Karpas-422 (cell line): ENCODE results near the gene INF2. TPM values are rescaled to one million over a fixed set of nuclear protein-coding genes. Genes with fewer than 3 reads are reported as not detected.

ENCODE experiments used
- DNase-seq: peaks from one replicate; pipeline ENCODE4 v3.0.0-alpha.2; 2015
- H2AFZ ChIP-seq: fragments of 200-600 bp; sonication (generic); 2 replicates; pipeline ENCODE4 v1.6.1; 2014; ENCODE audit warnings: antibody characterized with exemption, low read length, mixed read lengths
- H3K27ac ChIP-seq: fragments of 200-600 bp; sonication (generic); 2 replicates; pipeline ENCODE4 v1.5.1; 2014; ENCODE audit warnings: mild to moderate bottlenecking, low read length, moderate library complexity
- H3K27me3 ChIP-seq: fragments of 200-600 bp; sonication (generic); 2 replicates; pipeline ENCODE4 v1.6.1; 2014; ENCODE audit warnings: low read length, mixed read lengths
- H3K36me3 ChIP-seq: fragments of 200-600 bp; sonication (generic); 2 replicates; pipeline ENCODE4 v1.6.1; 2014; ENCODE audit warnings: low read length, mixed read lengths; ENCODE audit not compliant: insufficient read depth
- H3K4me1 ChIP-seq: fragments of 200-600 bp; sonication (generic); 2 replicates; pipeline ENCODE4 v1.6.1; 2014; ENCODE audit warnings: mild to moderate bottlenecking, low read length, mixed read lengths
- H3K4me2 ChIP-seq: fragments of 200-600 bp; sonication (generic); 2 replicates; pipeline ENCODE4 v1.6.1; 2014; ENCODE audit warnings: low read length, low read depth, mild to moderate bottlenecking; ENCODE audit not compliant: poor library complexity, severe bottlenecking
- H3K4me3 ChIP-seq: fragments of 200-600 bp; sonication (generic); 2 replicates; pipeline ENCODE4 v1.5.1; 2014; ENCODE audit warnings: mild to moderate bottlenecking, antibody characterized with exemption, low read length, mixed read lengths
- H3K79me2 ChIP-seq: fragments of 200-600 bp; sonication (generic); 2 replicates; pipeline ENCODE4 v1.6.1; 2014; ENCODE audit warnings: mild to moderate bottlenecking, low read length, mixed read lengths
- H3K9ac ChIP-seq: fragments of 200-600 bp; sonication (generic); 2 replicates; pipeline ENCODE4 v1.6.0; 2014; ENCODE audit warnings: low read length
- H3K9me2 ChIP-seq: fragments of 200-600 bp; sonication (generic), shearing (Covaris generic); replicated peaks from 2 replicates; pipeline ENCODE4 v1.6.0; 2014; ENCODE audit warnings: mild to moderate bottlenecking, low read length, moderate library complexity; ENCODE audit not compliant: insufficient read depth
- H3K9me3 ChIP-seq: fragments of 300-700, 200-600 bp; sonication (generic); 2 replicates; pipeline ENCODE4 v1.6.1; 2014; ENCODE audit warnings: low read length, mixed read lengths
- H4K20me1 ChIP-seq: fragments of 200-600 bp; sonication (generic); 2 replicates; pipeline ENCODE4 v1.6.1; 2014; ENCODE audit warnings: mild to moderate bottlenecking, antibody characterized with exemption, low read length, low read depth; ENCODE audit not compliant: insufficient read depth
- total RNA-seq: library from RNA; depleted of rRNA; stranded (reverse); fragments of >200 nt; shearing (Covaris generic); gene quantifications from 2 replicates; pipeline ENCODE4 v1.2.3, GENCODE V29; 2014; ENCODE audit warnings: low replicate concordance

Gene INF2
- total RNA-seq, 1 experiment from 2014 or later = 4.4 TPM

DNA sequence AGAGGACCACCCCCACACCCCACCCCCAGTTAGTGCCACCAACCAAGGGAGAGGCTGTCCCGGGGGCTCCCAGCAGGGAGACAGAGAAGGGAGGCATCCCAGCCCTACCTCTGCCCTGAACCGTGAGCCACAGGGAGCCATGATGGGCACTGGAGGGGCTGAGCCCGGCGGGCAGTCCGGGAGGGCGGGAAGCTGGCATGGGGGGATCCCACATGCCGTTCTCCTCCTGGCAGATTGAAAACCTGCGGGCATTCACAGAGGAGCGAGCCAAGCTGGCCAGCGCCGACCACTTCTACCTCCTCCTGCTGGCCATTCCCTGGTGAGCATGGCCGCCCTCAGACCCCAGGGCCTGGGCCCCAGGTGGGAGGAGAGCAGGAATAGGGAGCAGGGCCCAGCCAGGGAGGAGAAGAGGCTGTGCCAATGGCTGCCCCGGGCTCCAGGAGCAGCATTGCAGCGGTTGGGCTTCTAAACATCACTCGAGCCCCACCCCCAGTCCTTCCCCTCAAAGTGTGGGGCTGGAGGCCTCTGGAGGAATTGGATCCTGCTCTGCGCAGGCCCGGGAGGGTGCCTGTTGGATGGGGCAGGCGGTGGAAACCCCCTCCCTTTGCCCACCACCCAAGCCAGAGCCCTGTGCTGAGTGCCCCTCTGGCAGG, 20.1 kb downstream of the INF2 start:
- Histone ChIP-seq H4K20me1 (0 out of 2 replicates have a peak, but pooled peaks cover 4% of the 10 kb centered on the region), H3K27ac (no peak overlapping the region), H3K9ac (no peak overlapping the region), H3K9me2 (no peaks in the 10 kb centered on the region), H3K27me3 (no peaks in the 10 kb centered on the region), H3K4me1 (no peaks in the 10 kb centered on the region), H3K4me3 (no peak overlapping the region), H3K79me2 (no peaks in the 10 kb centered on the region), H3K4me2 (no peak overlapping the region), H3K36me3 (no peaks in the 10 kb centered on the region), H3K9me3 (no peaks in the 10 kb centered on the region), H2AFZ (no peak overlapping the region)
- DNase-seq = no peak

DNA sequence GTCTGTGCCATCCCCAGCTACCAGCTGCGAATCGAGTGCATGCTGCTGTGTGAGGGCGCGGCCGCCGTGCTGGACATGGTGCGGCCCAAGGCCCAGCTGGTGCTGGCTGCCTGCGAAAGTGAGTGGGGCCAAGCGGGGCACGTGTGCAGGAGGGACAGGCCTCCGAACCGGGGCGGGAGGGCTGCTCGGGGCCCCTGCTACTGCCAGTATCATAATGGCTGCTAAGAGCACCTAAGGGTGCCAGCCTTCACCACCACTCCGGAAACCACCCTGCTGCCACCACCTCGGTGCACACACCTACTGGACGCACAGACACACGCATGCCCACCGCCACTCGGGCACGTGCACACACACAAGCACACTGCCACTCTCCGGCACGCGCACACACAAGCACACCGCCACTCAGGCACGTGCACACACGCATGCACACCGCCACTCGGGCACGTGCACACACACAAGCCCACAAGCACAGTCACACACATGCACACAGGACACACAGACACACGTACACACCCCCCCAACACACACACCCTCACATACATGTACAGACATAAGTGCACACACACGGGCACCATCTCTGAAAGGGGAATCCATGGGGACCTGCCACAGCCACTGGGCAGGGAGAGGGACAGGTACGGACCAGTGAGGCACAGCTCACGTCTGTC, 20.8 kb downstream of the INF2 start:
- H3K4me1 ChIP-seq = no peaks in the 10 kb centered on the region
- H3K9me3 ChIP-seq = no peaks in the 10 kb centered on the region
- H3K27ac ChIP-seq = no peak overlapping the region
- H3K4me2 ChIP-seq = no peak overlapping the region
- H2AFZ ChIP-seq = no peak overlapping the region
- H3K9ac ChIP-seq = no peak overlapping the region
- H3K36me3 ChIP-seq = no peaks in the 10 kb centered on the region
- H4K20me1 ChIP-seq = 0 out of 2 replicates have a peak, but pooled peaks cover 4% of the 10 kb centered on the region
- no peak for DNase-seq
- no peaks in the 10 kb centered on the region for H3K79me2 ChIP-seq
- H3K4me3 ChIP-seq = no peak overlapping the region
- H3K9me2 ChIP-seq = no peaks in the 10 kb centered on the region
- H3K27me3 ChIP-seq = no peaks in the 10 kb centered on the region

DNA sequence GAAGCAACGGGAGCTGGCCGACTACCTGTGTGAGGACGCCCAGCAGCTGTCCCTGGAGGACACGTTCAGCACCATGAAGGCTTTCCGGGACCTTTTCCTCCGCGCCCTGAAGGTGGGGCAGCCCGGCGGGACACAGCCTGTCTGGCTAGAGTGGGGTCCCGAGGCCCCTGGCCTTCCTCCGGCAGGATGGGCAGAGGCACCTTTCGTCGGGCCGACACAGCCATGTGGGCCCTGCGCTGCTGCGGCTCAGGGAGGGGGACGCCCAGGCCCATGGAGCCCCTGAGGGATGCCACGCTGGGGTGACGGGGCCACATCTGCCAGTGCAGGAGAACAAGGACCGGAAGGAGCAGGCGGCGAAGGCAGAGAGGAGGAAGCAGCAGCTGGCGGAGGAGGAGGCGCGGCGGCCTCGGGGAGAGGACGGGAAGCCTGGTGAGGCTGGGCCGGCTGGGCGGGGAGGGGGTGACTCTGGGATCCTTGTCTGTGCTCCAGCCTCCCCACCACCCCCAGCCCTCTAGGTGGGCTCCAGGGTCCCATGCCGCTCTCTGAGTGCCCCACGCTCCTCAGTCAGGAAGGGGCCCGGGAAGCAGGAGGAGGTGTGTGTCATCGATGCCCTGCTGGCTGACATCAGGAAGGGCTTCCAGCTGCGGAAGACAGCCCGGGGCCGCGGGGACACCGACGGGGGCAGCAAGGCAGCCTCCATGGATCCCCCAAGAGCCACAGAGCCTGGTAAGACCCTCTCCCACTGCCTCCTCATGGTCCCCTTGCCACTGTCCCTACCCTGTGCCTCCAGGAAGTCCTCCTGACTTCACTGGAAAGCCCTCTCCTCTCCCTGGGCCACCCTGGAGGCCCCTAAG, 23.7 kb downstream of the INF2 start:
- no peaks in the 10 kb centered on the region for H3K36me3 ChIP-seq
- H3K4me3 ChIP-seq = no peak overlapping the region
- no peaks in the 10 kb centered on the region for H3K9me2 ChIP-seq
- no peaks in the 10 kb centered on the region for H3K79me2 ChIP-seq
- H2AFZ ChIP-seq = no peak overlapping the region
- DNase-seq = no peak
- no peak overlapping the region for H3K4me2 ChIP-seq
- H3K4me1 ChIP-seq = no peaks in the 10 kb centered on the region
- H4K20me1 ChIP-seq = 0 out of 2 replicates have a peak, but pooled peaks cover 4% of the 10 kb centered on the region
- no peak overlapping the region for H3K27ac ChIP-seq
- H3K9me3 ChIP-seq = no peaks in the 10 kb centered on the region
- H3K27me3 ChIP-seq = no peaks in the 10 kb centered on the region
- H3K9ac ChIP-seq = no peak overlapping the region

DNA sequence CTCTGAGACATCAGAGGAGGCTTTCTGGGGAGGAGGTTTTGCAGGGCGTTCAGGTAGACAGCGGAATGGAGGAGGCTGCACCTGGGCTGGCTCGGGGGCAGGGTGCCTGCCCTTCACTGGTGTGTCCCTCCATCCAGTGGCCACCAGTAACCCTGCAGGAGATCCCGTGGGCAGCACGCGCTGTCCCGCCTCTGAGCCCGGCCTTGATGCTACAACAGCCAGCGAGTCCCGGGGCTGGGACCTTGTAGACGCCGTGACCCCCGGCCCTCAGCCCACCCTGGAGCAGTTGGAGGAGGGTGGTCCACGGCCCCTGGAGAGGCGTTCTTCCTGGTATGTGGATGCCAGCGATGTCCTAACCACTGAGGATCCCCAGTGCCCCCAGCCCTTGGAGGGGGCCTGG, 24.6 kb downstream of the INF2 start:
- Histone ChIP-seq H3K4me1 (no peaks in the 10 kb centered on the region), H3K36me3 (no peaks in the 10 kb centered on the region), H3K79me2 (no peaks in the 10 kb centered on the region), H3K9me3 (no peaks in the 10 kb centered on the region), H2AFZ (no peak overlapping the region), H3K9ac (no peak overlapping the region), H4K20me1 (0 out of 2 replicates have a peak, but pooled peaks cover 4% of the 10 kb centered on the region), H3K9me2 (no peaks in the 10 kb centered on the region), H3K27me3 (no peaks in the 10 kb centered on the region), H3K27ac (no peak overlapping the region), H3K4me3 (no peak overlapping the region), H3K4me2 (no peak overlapping the region)
- DNase-seq = no peak

DNA sequence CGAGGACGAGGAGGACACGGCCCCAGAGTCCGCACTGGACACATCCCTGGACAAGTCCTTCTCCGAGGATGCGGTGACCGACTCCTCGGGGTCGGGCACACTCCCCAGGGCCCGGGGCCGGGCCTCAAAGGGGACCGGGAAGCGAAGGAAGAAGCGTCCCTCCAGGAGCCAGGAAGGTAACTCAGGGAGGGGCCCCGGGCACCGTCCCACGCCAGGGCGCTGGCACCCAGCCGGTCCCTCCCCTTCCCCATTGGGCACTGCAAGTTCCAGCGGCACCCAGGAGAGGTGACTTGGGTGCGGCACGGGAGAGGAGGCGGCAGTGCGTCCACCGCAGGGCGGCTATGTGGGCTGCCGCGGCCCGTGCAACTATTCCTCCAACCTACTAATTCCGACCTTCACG, 25.3 kb downstream of the INF2 start:
- Histone ChIP-seq H3K4me1 (no peaks in the 10 kb centered on the region), H3K79me2 (no peaks in the 10 kb centered on the region), H2AFZ (no peak overlapping the region), H3K27me3 (no peaks in the 10 kb centered on the region), H3K27ac (no peak overlapping the region), H3K4me3 (no peak overlapping the region), H3K4me2 (no peak overlapping the region), H4K20me1 (0 out of 2 replicates have a peak, but pooled peaks cover 4% of the 10 kb centered on the region), H3K9ac (no peak overlapping the region), H3K36me3 (no peaks in the 10 kb centered on the region), H3K9me3 (no peaks in the 10 kb centered on the region), H3K9me2 (no peaks in the 10 kb centered on the region)
- DNase-seq = no peak

DNA sequence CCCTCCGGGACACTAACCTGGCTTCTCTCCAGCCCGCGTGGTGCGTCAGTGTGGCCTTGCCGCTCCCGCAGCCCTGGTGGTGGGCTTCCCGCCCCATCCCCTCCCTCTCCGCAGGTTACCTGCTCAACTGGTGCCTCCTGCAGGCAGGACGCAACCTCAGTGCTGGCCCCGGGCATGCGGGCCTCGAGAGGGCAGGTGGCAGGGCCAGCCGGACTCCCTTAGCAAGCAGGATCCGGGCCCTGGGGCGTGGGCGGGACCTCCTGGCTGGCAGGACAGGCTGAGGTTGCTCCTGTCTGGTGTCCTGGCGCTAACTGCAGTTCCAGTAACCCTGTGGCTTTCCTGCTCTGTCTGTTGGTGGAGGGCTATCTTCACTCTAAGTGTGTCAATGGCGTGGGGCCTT, 26.0 kb downstream of the INF2 start:
- no peaks in the 10 kb centered on the region for H3K4me1 ChIP-seq
- no peaks in the 10 kb centered on the region for H3K9me3 ChIP-seq
- DNase-seq = no peak
- no peaks in the 10 kb centered on the region for H3K9me2 ChIP-seq
- H2AFZ ChIP-seq = no peak overlapping the region
- no peaks in the 10 kb centered on the region for H3K79me2 ChIP-seq
- H3K4me2 ChIP-seq = no peak overlapping the region
- H3K27me3 ChIP-seq = no peaks in the 10 kb centered on the region
- H3K27ac ChIP-seq = no peak overlapping the region
- H3K4me3 ChIP-seq = no peak overlapping the region
- 0 out of 2 replicates have a peak, but pooled peaks cover 4% of the 10 kb centered on the region for H4K20me1 ChIP-seq
- no peak overlapping the region for H3K9ac ChIP-seq
- H3K36me3 ChIP-seq = no peaks in the 10 kb centered on the region

DNA sequence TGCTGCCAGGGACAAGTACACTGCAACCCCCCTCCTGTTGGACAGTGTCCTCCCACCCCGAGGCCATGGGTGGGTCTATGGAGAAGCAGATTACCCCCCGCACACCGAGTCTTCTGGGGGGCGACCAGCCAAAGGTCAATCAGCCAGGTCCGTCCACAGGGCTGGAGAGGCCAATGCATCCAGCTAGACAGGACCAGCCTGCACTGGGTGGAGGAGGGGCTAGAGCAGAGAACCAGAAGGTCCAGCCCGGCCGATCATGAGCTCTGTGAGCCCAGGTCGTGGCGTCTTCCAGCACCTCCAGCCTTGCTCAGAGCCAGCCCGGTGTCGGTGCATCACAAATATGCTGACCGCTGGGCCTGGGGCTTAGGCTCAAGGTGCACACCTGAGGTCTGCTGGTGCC, 26.5 kb downstream of the INF2 start:
- Histone ChIP-seq H3K4me3 (no peak overlapping the region), H3K79me2 (no peaks in the 10 kb centered on the region), H3K9me3 (no peaks in the 10 kb centered on the region), H3K4me2 (no peak overlapping the region), H4K20me1 (0 out of 2 replicates have a peak, but pooled peaks cover 4% of the 10 kb centered on the region), H3K27me3 (no peaks in the 10 kb centered on the region), H2AFZ (no peak overlapping the region), H3K9ac (no peak overlapping the region), H3K9me2 (no peaks in the 10 kb centered on the region), H3K4me1 (no peaks in the 10 kb centered on the region), H3K27ac (no peak overlapping the region), H3K36me3 (no peaks in the 10 kb centered on the region)
- no peak for DNase-seq

DNA sequence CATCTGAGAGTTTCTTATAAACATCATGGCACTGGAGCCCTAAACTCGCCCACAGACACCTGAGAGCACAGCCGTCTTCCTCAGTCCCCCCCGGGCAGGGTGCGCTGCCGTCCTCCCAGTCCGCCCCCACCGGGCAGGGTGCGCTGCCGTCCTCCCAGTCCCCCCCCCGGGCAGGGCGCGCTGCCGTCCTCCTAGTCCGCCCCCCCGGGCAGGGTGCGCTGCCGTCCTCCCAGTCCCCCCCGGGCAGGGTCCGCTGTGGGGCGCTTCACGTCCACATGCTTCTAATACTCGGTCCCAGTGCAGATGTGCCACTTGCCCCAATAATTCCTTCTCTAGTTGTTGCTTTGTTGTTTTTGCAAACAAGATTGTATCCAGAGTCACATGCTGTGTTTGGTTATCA, 27.7 kb downstream of the INF2 start:
- Histone ChIP-seq H3K9me2 (no peaks in the 10 kb centered on the region), H3K4me1 (no peaks in the 10 kb centered on the region), H2AFZ (no peak overlapping the region), H3K36me3 (no peaks in the 10 kb centered on the region), H3K4me3 (no peak overlapping the region), H3K4me2 (no peak overlapping the region), H3K27ac (no peak overlapping the region), H3K9ac (no peak overlapping the region), H3K27me3 (no peaks in the 10 kb centered on the region), H3K9me3 (no peaks in the 10 kb centered on the region), H4K20me1 (0 out of 2 replicates have a peak, but pooled peaks cover 4% of the 10 kb centered on the region), H3K79me2 (no peaks in the 10 kb centered on the region)
- DNase-seq = no peak
